GM18873 (cell line): Measurements from ENCODE around the gene STXBP4.
"Not testable (repeated sequence)": the region's sequence is repeated elsewhere in the genome, so short reads cannot be mapped to it uniquely, and the experiment has no call there.

Experiments used
- ATAC-seq: cut with Tn5 transposase; IDR thresholded peaks from one replicate; pipeline ENCODE4 v1.9.1; 2021; ENCODE audit warnings: mild to moderate bottlenecking, moderate library complexity, moderate number of reproducible peaks; ENCODE audit not compliant: unreplicated experiment, low FRiP score

STXBP4 gene

GRCh38 chr17:55038291-55038690, 69.7 kb downstream of the STXBP4 start:
- ATAC-seq = no peak

GRCh38 chr17:55040611-55041010, 72.0 kb downstream of the STXBP4 start:
- ATAC-seq = no peak

DNA sequence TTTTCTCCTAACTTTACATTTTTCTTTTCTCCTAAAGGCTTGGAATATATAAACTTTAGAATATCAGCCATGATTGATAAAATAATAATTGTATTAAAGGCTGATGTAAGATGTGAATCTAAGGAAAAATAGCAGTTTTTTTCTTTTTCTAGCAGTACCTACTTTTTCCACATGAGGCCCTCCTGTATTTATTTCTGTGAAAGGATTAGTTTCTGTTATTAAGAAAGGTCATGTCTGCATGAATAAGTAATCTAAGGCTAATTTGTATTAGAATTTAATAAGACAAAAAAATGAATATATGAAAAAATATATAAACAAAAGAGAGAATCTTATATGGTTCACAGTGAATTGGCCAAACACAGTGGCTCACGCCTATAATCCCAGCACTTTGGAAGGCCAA, 85.3 kb downstream of the STXBP4 start:
- ATAC-seq = no peak

GRCh38 chr17:55054429-55054828, 85.9 kb downstream of the STXBP4 start:
- ATAC-seq = no peak

DNA sequence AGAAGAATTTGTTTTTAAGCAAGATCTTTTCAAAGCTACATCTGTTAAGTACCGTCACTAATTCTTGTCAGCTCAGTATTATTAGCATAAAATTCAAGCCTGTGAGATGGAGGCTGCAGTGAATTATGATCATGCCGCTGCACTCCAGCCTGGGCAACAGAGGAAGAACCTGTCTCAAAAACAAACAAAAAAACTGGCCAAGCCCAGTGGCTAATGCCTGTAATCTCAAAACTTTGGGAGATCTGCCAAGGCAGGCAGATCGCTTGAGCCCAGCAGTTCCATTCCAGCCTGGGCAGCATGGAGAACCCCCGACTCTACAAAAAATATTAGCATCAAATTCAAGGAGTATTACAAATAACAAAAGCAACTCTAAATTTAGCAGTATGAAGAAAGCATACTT, 88.0 kb downstream of the STXBP4 start:
- no peak for ATAC-seq

DNA sequence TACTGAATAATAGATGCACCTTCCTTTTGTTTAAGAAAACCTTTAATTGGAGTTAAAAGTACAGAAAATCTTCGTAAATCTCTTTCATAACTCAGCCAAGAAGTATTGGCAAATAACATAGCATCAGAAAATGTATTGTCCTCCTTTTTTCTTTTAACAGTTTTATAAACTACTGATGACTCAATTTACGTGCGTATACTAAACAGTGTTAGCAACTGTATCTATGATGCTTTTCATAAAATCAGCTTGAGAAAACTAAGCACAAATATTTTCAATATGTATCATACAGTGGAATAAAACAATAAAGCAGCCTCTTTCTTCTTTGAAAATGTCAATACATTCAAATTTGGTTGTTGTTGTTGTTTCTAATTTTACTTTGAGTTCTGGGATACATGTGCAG, 88.6 kb downstream of the STXBP4 start:
- ATAC-seq = no peak

- no peak for ATAC-seq
Measured at GRCh38 chr17:55059724-55060123, 91.2 kb downstream of the STXBP4 start.

- ATAC-seq = no peak
Measured at GRCh38 chr17:55062921-55063320, 94.4 kb downstream of the STXBP4 start.

DNA sequence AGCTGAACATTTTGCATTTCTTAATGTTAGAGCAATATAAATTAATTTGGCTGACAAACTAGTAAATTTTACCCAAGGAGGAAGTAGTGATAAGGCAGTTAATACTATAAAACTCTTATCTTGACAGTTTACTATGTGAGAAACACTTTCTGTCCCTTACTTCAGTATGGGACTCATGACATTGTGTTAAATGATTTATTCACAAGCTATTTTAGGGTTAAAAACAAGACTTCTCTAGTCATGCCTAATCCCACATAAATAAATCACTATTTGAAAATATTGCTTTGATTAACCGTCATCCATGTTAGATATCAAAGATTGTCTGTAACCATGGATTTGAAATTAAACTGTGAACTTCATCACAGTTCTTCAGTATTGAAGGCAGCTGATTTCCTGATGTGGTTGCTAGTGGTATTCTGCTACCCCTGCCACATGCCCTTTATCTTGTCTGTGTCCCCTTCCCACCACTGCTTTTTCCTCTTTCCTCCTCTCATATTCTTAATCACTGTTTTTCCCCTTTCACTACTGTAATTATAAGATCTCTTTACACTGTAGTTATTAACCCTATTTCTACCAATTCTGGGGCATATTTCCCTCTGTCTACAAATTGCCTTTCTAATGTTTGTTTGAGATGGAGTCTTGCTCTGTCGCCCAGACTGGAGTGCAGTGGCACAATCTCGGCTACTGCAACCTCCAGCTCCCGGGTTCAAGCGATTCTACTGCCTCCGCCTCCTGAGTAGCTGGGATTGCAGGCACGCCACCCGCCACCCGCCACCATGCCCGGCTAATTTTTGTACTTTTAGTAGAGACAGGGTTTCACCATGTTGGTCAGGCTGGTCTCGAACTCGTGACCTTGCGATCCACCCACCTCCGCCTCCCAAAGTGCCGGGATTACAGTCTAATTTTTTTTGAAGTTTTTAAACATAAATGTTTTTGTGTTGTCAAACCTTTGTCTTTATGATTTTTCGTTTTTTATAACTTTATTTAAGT, 95.6 kb downstream of the STXBP4 start:
- ATAC-seq = no peak

GRCh38 chr17:55067697-55068439, 99.3 kb downstream of the STXBP4 start:
- ATAC-seq = no peak

DNA sequence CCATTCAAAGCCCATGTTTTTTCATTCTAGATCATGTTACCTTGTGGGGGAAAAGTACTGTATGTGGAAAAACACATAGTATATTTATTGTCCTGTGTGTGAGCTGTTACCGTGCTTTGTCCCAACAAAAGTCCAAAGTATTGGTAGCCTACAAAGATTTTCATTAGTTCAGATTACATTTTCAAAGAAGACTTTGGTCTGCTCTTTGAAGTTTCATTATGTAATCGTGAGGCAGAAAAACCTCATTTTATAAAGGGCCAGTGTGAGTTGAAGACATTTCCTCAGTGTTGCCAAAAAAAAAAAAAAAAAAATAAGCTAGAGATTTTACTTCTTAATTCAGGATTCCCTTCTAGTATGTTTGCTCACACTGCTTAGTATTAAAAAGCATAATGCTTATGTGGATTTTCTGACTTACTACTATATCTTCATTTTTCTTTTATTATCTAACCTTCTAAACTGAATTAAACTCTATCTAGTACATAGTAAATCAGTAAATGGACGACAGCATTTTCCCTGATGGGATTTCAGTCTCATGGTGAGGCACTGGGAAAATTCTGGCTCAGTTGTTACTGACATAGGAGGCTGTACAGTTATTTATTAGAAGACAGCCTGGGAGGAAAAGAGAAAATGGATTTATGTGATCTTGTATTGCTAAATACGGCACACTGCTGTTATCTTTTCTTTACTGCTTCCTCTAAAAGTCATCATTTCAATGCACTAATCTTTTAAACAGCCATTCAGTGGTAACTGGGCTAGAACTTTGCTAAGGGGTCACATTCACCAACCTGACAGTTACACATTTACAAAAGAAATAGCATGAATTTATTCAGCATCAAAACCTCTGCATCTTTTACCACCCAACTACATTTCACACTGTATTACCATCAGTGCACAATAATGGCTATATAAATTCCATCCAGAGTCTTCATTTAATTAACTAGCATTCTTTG, 100.6 kb downstream of the STXBP4 start:
- ATAC-seq = no peak

GRCh38 chr17:55069983-55070529, 101.5 kb downstream of the STXBP4 start:
- ATAC-seq = no peak

- ATAC-seq = no peak
Measured at GRCh38 chr17:55072898-55073297, 104.3 kb downstream of the STXBP4 start.

- not testable (repeated sequence) for ATAC-seq
Measured at GRCh38 chr17:55073467-55073866, 104.9 kb downstream of the STXBP4 start.

GRCh38 chr17:55081559-55081958, 113.0 kb downstream of the STXBP4 start:
- ATAC-seq = no peak

GRCh38 chr17:55086635-55087058, 118.1 kb downstream of the STXBP4 start:
- ATAC-seq = no peak

DNA sequence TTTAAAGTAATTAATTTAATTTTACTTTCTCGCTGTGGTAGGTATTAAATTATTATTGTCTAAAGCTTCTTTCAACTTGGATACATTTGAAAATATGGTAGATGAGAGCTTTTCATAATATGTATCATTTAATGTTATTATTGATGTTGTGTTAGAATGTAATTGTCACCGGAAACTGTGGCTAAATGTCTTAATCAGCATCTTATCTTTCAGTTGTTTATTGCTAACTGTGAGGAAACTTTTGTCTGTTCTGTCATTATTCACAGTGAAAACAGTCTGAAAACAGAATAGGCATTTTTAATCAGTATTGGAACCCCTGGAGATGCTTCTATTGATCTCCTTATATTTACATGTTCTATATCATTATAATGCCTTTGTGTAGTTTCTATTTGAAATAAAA, 120.7 kb downstream of the STXBP4 start:
- no peak for ATAC-seq

DNA sequence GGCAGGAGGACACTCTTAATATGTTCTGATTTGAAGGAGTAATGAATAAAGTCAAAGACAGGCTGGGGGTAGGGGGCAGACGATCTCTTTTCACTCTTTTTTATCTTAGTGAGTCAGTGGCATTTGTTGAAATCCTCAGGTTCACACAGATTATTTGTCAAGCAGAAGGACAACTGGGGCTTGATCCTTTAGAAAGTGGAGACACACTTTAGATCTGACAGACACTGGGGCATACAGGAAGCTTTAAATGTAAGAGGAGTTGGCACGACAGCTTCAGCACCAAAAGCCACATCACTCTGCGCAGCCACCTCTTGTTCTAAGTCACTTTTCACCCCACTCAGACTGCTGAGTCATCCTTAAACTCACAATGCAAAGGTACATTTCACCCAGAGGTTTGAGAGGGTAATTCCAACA, 121.5 kb downstream of the STXBP4 start:
- ATAC-seq = peak; percentile 99

GRCh38 chr17:55093353-55093752, 124.8 kb downstream of the STXBP4 start:
- ATAC-seq = no peak

GRCh38 chr17:55098765-55099164, 130.2 kb downstream of the STXBP4 start:
- ATAC-seq = no peak
